Adrenal gland (tissue), 12 donors: Measurements from ENCODE around the gene DOHH. TPM values are rescaled to one million over a fixed set of nuclear protein-coding genes. Genes with fewer than 3 reads are reported as not detected.
A peak's percentile ranks its signal among the peaks of the same experiment; 100 is the strongest.

Source experiments
- DNase-seq, 7 donors: peaks; one replicate each; pipeline ENCODE4 v3.0.0-alpha.2; 2019 to 2020
- H3K27ac ChIP-seq, 5 donors: fragments of 200-600 bp; sonication (generic) in 4 of 5; 1 replicate in 3 of 5; 2 replicates in 2 of 5; pipeline versions ENCODE4 v1.5.1 to v1.8.0; 2016 to 2020; ENCODE audit warnings: mild to moderate bottlenecking in 1 of 5
- H3K27me3 ChIP-seq: fragments of 200-600 bp; 2 replicates; pipeline ENCODE4 v1.8.0; 2021
- H3K36me3 ChIP-seq, 2 donors: fragments of 200-600 bp; replicated peaks in 1 of 2; 1 replicate in 1 of 2; 2 replicates in 1 of 2; pipeline versions ENCODE4 v1.5.1 to v1.8.0; 2018 to 2022
- H3K4me1 ChIP-seq, 2 donors: fragments of 200-600 bp; replicated peaks in 1 of 2; 1 replicate in 1 of 2; 2 replicates in 1 of 2; pipeline versions ENCODE4 v1.5.1 to v1.8.0; 2018 to 2021
- H3K4me3 ChIP-seq, 4 donors: fragments of 200-600 bp; sonication (generic) in 3 of 4; one replicate each; pipeline ENCODE4 v1.5.1; 2016 to 2018
- H3K9me3 ChIP-seq, 3 donors: fragments of 200-600 bp; sonication (generic) in 1 of 3; replicated peaks in 1 of 3; 1 replicate in 2 of 3; 2 replicates in 1 of 3; pipeline versions ENCODE4 v1.5.1 to v1.8.0; 2016 to 2021
- CTCF ChIP-seq, 6 experiments: fragments of 450-650 bp in 4 of 6; fragments of 200-600 bp in 2 of 6; sonication (generic) in 1 of 6; IDR thresholded peaks; 1 replicate in 5 of 6; 2 replicates in 1 of 6; pipeline versions ENCODE4 v1.5.1 to v1.8.0; 2016 to 2021; ENCODE audit warnings: antibody characterized with exemption in 6 of 6, mild to moderate bottlenecking in 2 of 6, moderate library complexity in 1 of 6
- POLR2A ChIP-seq, 2 donors: fragments of 450-650 bp; IDR thresholded peaks; one replicate each; pipeline ENCODE4 v1.6.1; 2017; ENCODE audit warnings: antibody characterized with exemption in 2 of 2, mild to moderate bottlenecking in 2 of 2, moderate library complexity in 1 of 2
- WGBS, 4 donors: extraction: QIAGEN DNeasy Blood & Tissue Kit in 2 of 4; methylation state at CpG; one replicate each; pipeline versions ENCODE4 v1.1.5 to v1.1.7; 2013 to 2017; 5-methylcytosine and 5-hydroxymethylcytosine counted together
- intact Hi-C, 2 donors: fragments of 100-400 bp; cut with DNase I; formaldehyde crosslinking; loops; one replicate each; pipeline versions ENCODE4 v1.14.1 to v1.15.0; 2022 to 2023
- polyA plus RNA-seq, 3 donors: library from polyadenylated mRNA; stranded (reverse); fragments of 200-250 nt in 2 of 3; fragments of 350-450 nt in 1 of 3; fragmentation: Illumina TruSeq in 1 of 3; extraction: RNeasy Lipid Tissue Mini Kit (QIAGEN cat#74804) in 1 of 3; gene quantifications; one replicate each; pipeline ENCODE4 v1.2.3, GENCODE V29; 2013 to 2014
- total RNA-seq, 9 donors: library from RNA; depleted of rRNA in 4 of 9; stranded (reverse); fragments of >200 nt in 4 of 9; fragments of 120-200 nt in 1 of 9; fragmentation: NEBNext Ultra II Directional in 1 of 9; extraction: Animal tissue kit (Norgen Biotek cat#: 25700) in 1 of 9; gene quantifications; one replicate each; pipeline versions ENCODE4 v1.1.0 to v1.2.4, GENCODE V29; 2013 to 2023
- donor health status: healthy with polysubstance abuse.
- donor health status: Bipolar disorder and iron deficiency.
- donor health status: DM: yes; HTN: yes; CAD: no.
- donor health status: DM: no; HTN: no; CAD: no.
- donor health status: DM: no; HTN: no; CAD: no.
- donor health status: DM: yes; HTN: yes; CAD: no.

The DOHH gene
- total and polyA plus RNA-seq, 12 donors = 0.92 to 22.8 (median 13.8) TPM

GRCh38 chr19:3464587-3465235 is 35.8 kb downstream of the DOHH start:
- DNase-seq = peak in 6 of 7 donors; percentile 63 to 83 (median 75)
- H3K36me3 ChIP-seq = peaks cover 0 to 35% of the 10 kb centered on the region in 2 donors
- WGBS, 4 donors = 28 to 45% (median 39%) methylated on average over 12 to 31 of the region's 31 CpGs
- no peaks in the 10 kb centered on the region for H3K9me3 ChIP-seq
- intact Hi-C loops = no loop called here
- H3K27me3 ChIP-seq = no peaks in the 10 kb centered on the region
- TF ChIP-seq POLR2A (IDR thresholded peaks at IDR 0.05) = no peak
- TF ChIP-seq CTCF (IDR thresholded peaks at IDR 0.05) = no peak
- H3K4me1 ChIP-seq = peaks cover 4 to 18% of the 10 kb centered on the region in 2 donors
- peak overlapping the region in 3 of 5 donors; percentile 14 to 73 (median 57) for H3K27ac ChIP-seq
- H3K4me3 ChIP-seq = no peak overlapping the region

- Histone ChIP-seq H3K4me1 (peaks cover 11 to 25% of the 10 kb centered on the region in 2 donors), H3K4me3 (no peak overlapping the region), H3K27me3 (no peaks in the 10 kb centered on the region), H3K27ac (peak overlapping the region in 2 of 5 donors; percentile 57 to 73), H3K36me3 (peaks cover 0 to 35% of the 10 kb centered on the region in 2 donors), H3K9me3 (no peaks in the 10 kb centered on the region)
- DNase-seq = peak in 1 of 7 donors; percentile 53
- 73 to 87% (median 79%) methylated on average over 3 to 57 of the region's 57 CpGs for WGBS, 4 donors
- intact Hi-C loops = no loop called here
- TF ChIP-seq CTCF (IDR thresholded peaks at IDR 0.05) (no peak), POLR2A (IDR thresholded peaks at IDR 0.05) (no peak)
These were observed 36.5 kb downstream of the DOHH start for GRCh38 chr19:3463714-3464586.

GRCh38 chr19:3462991-3463713 is 37.3 kb downstream of the DOHH start:
- DNase-seq = peak in 1 of 7 donors; percentile 54
- intact Hi-C loops = no loop called here

More at GRCh38 chr19:3462991-3463713, 37.3 kb downstream of the DOHH start:
- H3K27me3 ChIP-seq = no peaks in the 10 kb centered on the region
- peaks cover 0 to 35% of the 10 kb centered on the region in 2 donors for H3K36me3 ChIP-seq
- no peaks in the 10 kb centered on the region for H3K9me3 ChIP-seq
- peak overlapping the region in 3 of 5 donors; percentile 21 to 57 (median 27) for H3K27ac ChIP-seq
- peaks cover 19 to 33% of the 10 kb centered on the region in 2 donors for H3K4me1 ChIP-seq
- no peak for TF ChIP-seq CTCF (IDR thresholded peaks at IDR 0.05)
- no peak for TF ChIP-seq POLR2A (IDR thresholded peaks at IDR 0.05)
- no peak overlapping the region for H3K4me3 ChIP-seq
- WGBS, 4 donors = 62 to 70% (median 69%) methylated on average over 13 to 58 of the region's 58 CpGs
